HG02678 (cell line): ENCODE results near the gene ADCYAP1R1.
"Not testable (repeated sequence)": the region's sequence is repeated elsewhere in the genome, so short reads cannot be mapped to it uniquely, and the experiment has no call there.

Experiments
- ATAC-seq: cut with Tn5 transposase; IDR thresholded peaks from one replicate; pipeline ENCODE4 v1.9.1; 2021; ENCODE audit warnings: mild to moderate bottlenecking, moderate library complexity; ENCODE audit not compliant: unreplicated experiment

Gene ADCYAP1R1

GRCh38 chr7:31126976-31127375 is 74.9 kb downstream of the ADCYAP1R1 start:
- ATAC-seq: no peak

GRCh38 chr7:31129067-31129466 is 77.0 kb downstream of the ADCYAP1R1 start:
- no peak for ATAC-seq

DNA sequence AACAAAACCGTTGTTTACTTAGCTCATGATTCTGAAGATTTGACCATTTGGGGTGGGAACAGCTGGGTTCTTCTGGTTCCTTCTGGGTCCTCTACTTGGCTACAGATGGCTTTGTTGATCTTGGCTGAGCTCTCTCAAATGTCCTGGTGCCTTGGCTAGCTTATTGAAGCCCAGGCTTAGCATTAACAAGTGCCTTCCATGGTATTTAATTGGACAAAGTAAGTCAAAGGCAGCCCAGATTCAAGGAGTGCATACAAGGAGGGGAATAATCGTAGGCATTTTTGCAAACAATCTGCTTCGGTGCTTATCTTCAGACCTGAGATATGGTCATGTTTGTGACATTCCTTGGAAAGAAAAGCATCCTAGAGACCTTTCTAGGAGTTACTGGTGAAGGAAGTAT is 81.4 kb downstream of the ADCYAP1R1 start:
- ATAC-seq: no peak

- ATAC-seq: peak; percentile 95
Observed at GRCh38 chr7:31134246-31135188, 82.4 kb downstream of the ADCYAP1R1 start.

DNA sequence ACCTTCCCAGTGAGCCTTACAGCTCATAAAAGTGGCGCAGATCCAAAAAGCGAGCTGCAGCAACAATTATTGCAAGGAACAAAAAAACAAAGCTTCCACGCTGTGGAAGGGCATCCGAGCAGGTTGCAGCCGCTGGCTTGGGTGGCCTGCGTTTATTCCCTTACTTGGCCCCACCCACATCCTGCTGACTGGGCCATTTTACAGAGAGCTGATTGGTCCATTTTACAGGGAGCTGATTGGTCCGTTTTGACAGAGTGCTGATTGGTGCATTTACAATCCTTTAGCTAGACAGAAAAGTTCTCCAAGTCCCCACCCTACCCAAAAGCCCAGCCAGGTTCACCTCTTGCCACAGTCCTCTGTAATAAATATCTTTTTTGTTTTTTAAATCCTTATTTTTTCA is 85.1 kb downstream of the ADCYAP1R1 start:
- no peak for ATAC-seq

- no peak for ATAC-seq
Observed at GRCh38 chr7:31145339-31145738, 93.2 kb downstream of the ADCYAP1R1 start.

DNA sequence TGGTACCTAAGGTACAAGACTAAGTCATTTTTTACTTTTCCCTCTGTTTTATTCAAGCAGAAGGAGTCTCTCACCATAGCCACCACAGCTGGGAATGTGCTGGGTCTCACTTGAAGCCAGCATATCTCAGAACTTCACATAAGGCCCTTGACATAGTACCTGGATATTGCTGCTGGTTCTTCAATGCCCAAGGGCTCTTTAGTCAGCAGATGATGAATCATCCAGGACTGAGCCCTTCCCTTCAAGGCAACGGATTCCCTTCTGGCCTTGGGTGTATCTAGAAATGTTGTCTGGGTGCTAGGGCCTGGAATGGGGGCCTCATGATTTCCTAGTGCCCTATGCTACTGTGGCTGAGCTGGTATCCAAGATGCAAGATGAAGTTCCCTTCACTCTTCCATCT is 93.9 kb downstream of the ADCYAP1R1 start:
- ATAC-seq: no peak

DNA sequence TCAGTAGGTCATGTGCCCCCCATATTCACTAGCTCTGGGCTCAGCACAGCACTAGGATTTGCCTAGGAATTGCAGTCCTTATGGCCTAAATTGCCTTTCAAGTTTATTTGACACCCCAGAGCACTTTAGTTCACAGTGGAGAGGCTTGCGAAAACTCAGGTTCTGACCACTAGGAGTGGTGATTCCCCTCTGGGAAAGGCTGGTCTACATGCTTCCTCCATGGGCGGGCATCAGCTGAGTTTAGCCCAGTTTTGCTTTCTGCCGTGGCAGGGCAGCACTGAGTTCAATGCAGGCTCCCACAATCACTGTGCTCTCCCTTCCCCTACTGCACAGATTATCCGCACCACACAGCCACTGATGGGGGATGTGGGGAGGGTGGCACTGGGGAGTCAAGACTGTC is 94.4 kb downstream of the ADCYAP1R1 start:
- no peak for ATAC-seq

- ATAC-seq: no peak
Observed at GRCh38 chr7:31151849-31152248, 99.7 kb downstream of the ADCYAP1R1 start.

DNA sequence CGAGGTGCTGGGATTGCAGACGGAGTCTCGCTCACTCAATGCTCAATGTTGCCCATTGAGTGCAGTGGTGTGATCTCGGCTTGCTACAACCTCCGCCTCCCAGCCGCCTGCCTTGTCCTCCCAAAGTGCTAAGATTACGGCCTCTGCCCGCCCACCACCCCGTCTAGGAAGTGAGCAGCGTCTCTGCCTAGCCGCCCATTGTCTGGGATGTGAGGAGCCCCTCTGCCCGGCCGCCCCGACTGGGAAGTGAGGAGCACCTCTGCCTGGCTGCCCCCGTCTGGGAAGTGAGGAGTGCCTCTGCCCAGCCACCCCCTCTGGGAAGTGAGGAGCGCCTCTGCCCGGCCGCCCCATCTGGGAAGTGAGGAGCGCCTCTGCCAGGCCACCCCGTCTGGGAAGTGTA is 101.2 kb downstream of the ADCYAP1R1 start:
- ATAC-seq: not testable (repeated sequence)

- no peak for ATAC-seq
Observed at GRCh38 chr7:31160941-31161340, 108.8 kb downstream of the ADCYAP1R1 start.
